ENCODE results near the gene YPEL3. TPM values are rescaled to one million over a fixed set of nuclear protein-coding genes. Genes with fewer than 3 reads are reported as not detected.

Gene YPEL3
- total RNA-seq, 3 donors from 2014 or later (not counting 1 experiment from before 2014, with no cell fraction given) = 148 to 177 (median 160) TPM

- TF ChIP-seq CTCF (IDR thresholded peaks at IDR 0.05) = no peak
- H3K4me3 Mint-ChIP-seq = no peak overlapping the region
- H3K27ac Mint-ChIP-seq = no peak overlapping the region
- no peak for ATAC-seq
- H3K4me1 ChIP-seq (ENCODE audit: control insufficient read depth, insufficient read depth, low read length) = no peaks in the 10 kb centered on the region
- H3K9me3 Mint-ChIP-seq = no peaks in the 10 kb centered on the region
- no peaks in the 10 kb centered on the region for H3K27me3 Mint-ChIP-seq (ENCODE audit: low read depth in 2 of 2)
- intact Hi-C loops (cut with micrococcal nuclease) = no loop called here
- peaks cover 0 to 6% of the 10 kb centered on the region in 2 donors for H3K4me1 Mint-ChIP-seq
- H3K27ac ChIP-seq (ENCODE audit: low read length) = no peak overlapping the region
- peaks cover 7% of the 10 kb centered on the region for H3K36me3 Mint-ChIP-seq
- H3K27me3 ChIP-seq (ENCODE audit: control insufficient read depth, insufficient read depth, low read length) = no peaks in the 10 kb centered on the region
- H3K36me3 ChIP-seq (ENCODE audit: control insufficient read depth, insufficient read depth, low read length) = peaks cover 16% of the 10 kb centered on the region
- no peak for DNase-seq
- no peak overlapping the region for H3K4me3 ChIP-seq (ENCODE audit: low read length)
- no peaks in the 10 kb centered on the region for H3K9me3 ChIP-seq (ENCODE audit: control insufficient read depth, insufficient read depth, low read length)
- WGBS (ENCODE audit: insufficient coverage) = 98% methylated on average over 6 of the region's 7 CpGs
Measured at GRCh38 chr16:30110661-30111060, 14.6 kb upstream of the YPEL3 start.

- no peak for ATAC-seq
- WGBS (ENCODE audit: insufficient coverage) = 94% methylated on average over 12 of the region's 15 CpGs
- intact Hi-C loops (cut with micrococcal nuclease) = no loop called here
Measured at GRCh38 chr16:30108059-30108850, 12.2 kb upstream of the YPEL3 start.

GRCh38 chr16:30104492-30104891 lies 8.5 kb upstream of the YPEL3 start:
- WGBS (ENCODE audit: insufficient coverage) = 94% methylated on average over 6 of the region's 6 CpGs
- Mint-ChIP-seq H3K27me3 (ENCODE audit: low read depth in 2 of 2) (no peaks in the 10 kb centered on the region), H3K27ac (no peak overlapping the region), H3K4me3 (no peak overlapping the region), H3K36me3 (peaks cover 7% of the 10 kb centered on the region), H3K9me3 (no peaks in the 10 kb centered on the region), H3K4me1 (no peaks in the 10 kb centered on the region)
- no peak for TF ChIP-seq CTCF (IDR thresholded peaks at IDR 0.05)
- Histone ChIP-seq H3K4me1 (ENCODE audit: control insufficient read depth, insufficient read depth, low read length) (no peaks in the 10 kb centered on the region), H3K27me3 (ENCODE audit: control insufficient read depth, insufficient read depth, low read length) (no peaks in the 10 kb centered on the region), H3K4me3 (ENCODE audit: low read length) (no peak overlapping the region), H3K36me3 (ENCODE audit: control insufficient read depth, insufficient read depth, low read length) (peaks cover 10% of the 10 kb centered on the region), H3K27ac (ENCODE audit: low read length) (no peak overlapping the region), H3K9me3 (ENCODE audit: control insufficient read depth, insufficient read depth, low read length) (no peaks in the 10 kb centered on the region)
- intact Hi-C loops (cut with micrococcal nuclease) = no loop called here
- no peak for ATAC-seq
- DNase-seq = no peak

More at GRCh38 chr16:30108059-30108850, 12.2 kb upstream of the YPEL3 start:
- Mint-ChIP-seq H3K27me3 (ENCODE audit: low read depth in 2 of 2) (no peaks in the 10 kb centered on the region), H3K4me1 (peaks cover 0 to 5% of the 10 kb centered on the region in 2 donors), H3K9me3 (no peaks in the 10 kb centered on the region), H3K36me3 (peaks cover 14% of the 10 kb centered on the region), H3K27ac (no peak overlapping the region), H3K4me3 (no peak overlapping the region)
- no peaks in the 10 kb centered on the region for H3K27me3 ChIP-seq (ENCODE audit: control insufficient read depth, insufficient read depth, low read length)
- no peak overlapping the region for H3K4me3 ChIP-seq (ENCODE audit: low read length)
- no peaks in the 10 kb centered on the region for H3K4me1 ChIP-seq (ENCODE audit: control insufficient read depth, insufficient read depth, low read length)
- no peak for TF ChIP-seq CTCF (IDR thresholded peaks at IDR 0.05)
- DNase-seq = no peak
- no peak overlapping the region for H3K27ac ChIP-seq (ENCODE audit: low read length)
- H3K36me3 ChIP-seq (ENCODE audit: control insufficient read depth, insufficient read depth, low read length) = peaks cover 12% of the 10 kb centered on the region
- H3K9me3 ChIP-seq (ENCODE audit: control insufficient read depth, insufficient read depth, low read length) = no peaks in the 10 kb centered on the region

GRCh38 chr16:30104090-30104489 lies 8.1 kb upstream of the YPEL3 start:
- no peaks in the 10 kb centered on the region for H3K4me1 Mint-ChIP-seq
- H3K4me3 Mint-ChIP-seq = no peak overlapping the region
- H3K9me3 Mint-ChIP-seq = no peaks in the 10 kb centered on the region
- TF ChIP-seq CTCF (IDR thresholded peaks at IDR 0.05) = no peak
- ATAC-seq = no peak
- no peak overlapping the region for H3K27ac Mint-ChIP-seq
- H3K4me1 ChIP-seq (ENCODE audit: control insufficient read depth, insufficient read depth, low read length) = no peaks in the 10 kb centered on the region
- no peaks in the 10 kb centered on the region for H3K27me3 Mint-ChIP-seq (ENCODE audit: low read depth in 2 of 2)
- H3K27ac ChIP-seq (ENCODE audit: low read length) = no peak overlapping the region
- no peak for DNase-seq
- peaks cover 7% of the 10 kb centered on the region for H3K36me3 Mint-ChIP-seq
- H3K27me3 ChIP-seq (ENCODE audit: control insufficient read depth, insufficient read depth, low read length) = no peaks in the 10 kb centered on the region
- intact Hi-C loops (cut with micrococcal nuclease) = no loop called here
- H3K9me3 ChIP-seq (ENCODE audit: control insufficient read depth, insufficient read depth, low read length) = no peaks in the 10 kb centered on the region
- no peak overlapping the region for H3K4me3 ChIP-seq (ENCODE audit: low read length)
- WGBS (ENCODE audit: insufficient coverage) = 91% methylated on average over 4 of the region's 4 CpGs
- H3K36me3 ChIP-seq (ENCODE audit: control insufficient read depth, insufficient read depth, low read length) = peaks cover 10% of the 10 kb centered on the region

Data from natural killer cell (primary cell).